ENCODE results near the gene EEF2K. TPM values are rescaled to one million over a fixed set of nuclear protein-coding genes. Genes with fewer than 3 reads are reported as not detected.

Gene EEF2K
- polyA plus RNA-seq, 1 experiment, result 10.9 TPM

DNA sequence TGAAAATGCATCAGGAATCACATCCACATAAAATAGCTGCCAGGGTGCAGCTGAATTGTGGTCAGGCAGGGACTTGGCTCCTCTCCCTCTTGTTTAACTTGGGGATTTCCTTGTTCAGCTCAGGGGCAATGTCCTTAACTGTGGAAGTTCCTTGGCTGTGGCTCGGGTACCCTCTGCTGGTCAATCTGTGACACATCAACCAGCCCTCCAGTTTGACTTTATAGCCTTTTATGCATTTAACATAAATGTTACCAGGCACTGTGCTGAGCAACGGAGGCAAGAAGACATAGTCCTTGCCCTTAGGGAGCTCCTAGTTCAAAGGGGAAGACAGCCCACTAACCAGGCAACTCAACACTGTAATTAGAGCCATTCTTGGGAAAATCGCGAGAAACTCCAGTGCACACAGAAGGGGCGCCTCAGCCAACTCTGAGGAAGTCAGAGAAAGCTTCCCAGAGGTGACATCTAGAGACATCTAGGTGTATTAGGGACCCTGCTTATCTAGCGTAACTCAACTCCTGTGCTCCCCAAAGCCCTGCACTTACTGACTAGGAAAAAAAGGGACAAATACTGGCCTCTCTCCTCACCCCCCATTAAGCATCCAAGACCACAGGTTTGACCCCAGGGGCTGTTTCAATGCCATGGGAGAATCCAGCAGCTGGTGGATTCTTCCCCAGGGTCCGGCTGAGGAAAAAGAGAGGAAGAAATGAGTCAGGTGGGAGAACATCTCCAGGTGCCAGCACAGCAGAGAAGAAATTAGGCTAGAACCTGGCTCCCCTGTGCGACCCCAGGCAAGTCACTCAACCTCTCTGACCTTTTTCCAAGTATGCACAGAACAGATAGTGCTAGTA is 17.3 kb upstream of the EEF2K start:
- Histone ChIP-seq H3K27me3 (ENCODE audit: control insufficient read depth, insufficient read depth, low read length) (no peaks in the 10 kb centered on the region), H3K4me3 (ENCODE audit: low read depth, low read length) (no peak overlapping the region), H3K36me3 (ENCODE audit: control insufficient read depth, insufficient read depth, low read length) (no peaks in the 10 kb centered on the region)
- ChIA-PET CTCF (interaction anchor here (0.6 to 4.2 kb wide), 47 partner anchors 9 to 532 kb away, joined by 3 to 27 read pairs (median 5); partner anchors contain the start of genes MOSMO, PDZD9, UQCRC2 and VWA3A), POLR2A (interaction anchor here (0.9 kb wide), 1 partner anchor 112 kb away, joined by 3 read pairs; no protein-coding TSS in a partner anchor)
- TF ChIP-seq, protein P1, sequence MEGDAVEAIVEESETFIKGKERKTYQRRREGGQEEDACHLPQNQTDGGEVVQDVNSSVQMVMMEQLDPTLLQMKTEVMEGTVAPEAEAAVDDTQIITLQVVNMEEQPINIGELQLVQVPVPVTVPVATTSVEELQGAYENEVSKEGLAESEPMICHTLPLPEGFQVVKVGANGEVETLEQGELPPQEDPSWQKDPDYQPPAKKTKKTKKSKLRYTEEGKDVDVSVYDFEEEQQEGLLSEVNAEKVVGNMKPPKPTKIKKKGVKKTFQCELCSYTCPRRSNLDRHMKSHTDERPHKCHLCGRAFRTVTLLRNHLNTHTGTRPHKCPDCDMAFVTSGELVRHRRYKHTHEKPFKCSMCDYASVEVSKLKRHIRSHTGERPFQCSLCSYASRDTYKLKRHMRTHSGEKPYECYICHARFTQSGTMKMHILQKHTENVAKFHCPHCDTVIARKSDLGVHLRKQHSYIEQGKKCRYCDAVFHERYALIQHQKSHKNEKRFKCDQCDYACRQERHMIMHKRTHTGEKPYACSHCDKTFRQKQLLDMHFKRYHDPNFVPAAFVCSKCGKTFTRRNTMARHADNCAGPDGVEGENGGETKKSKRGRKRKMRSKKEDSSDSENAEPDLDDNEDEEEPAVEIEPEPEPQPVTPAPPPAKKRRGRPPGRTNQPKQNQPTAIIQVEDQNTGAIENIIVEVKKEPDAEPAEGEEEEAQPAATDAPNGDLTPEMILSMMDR (IDR thresholded peaks at IDR 0.05; ENCODE audit: insufficient read depth, low read depth, low read length), result peak; percentile 81
- DNase-seq (ENCODE audit: low read depth), result peak; percentile 63

DNA sequence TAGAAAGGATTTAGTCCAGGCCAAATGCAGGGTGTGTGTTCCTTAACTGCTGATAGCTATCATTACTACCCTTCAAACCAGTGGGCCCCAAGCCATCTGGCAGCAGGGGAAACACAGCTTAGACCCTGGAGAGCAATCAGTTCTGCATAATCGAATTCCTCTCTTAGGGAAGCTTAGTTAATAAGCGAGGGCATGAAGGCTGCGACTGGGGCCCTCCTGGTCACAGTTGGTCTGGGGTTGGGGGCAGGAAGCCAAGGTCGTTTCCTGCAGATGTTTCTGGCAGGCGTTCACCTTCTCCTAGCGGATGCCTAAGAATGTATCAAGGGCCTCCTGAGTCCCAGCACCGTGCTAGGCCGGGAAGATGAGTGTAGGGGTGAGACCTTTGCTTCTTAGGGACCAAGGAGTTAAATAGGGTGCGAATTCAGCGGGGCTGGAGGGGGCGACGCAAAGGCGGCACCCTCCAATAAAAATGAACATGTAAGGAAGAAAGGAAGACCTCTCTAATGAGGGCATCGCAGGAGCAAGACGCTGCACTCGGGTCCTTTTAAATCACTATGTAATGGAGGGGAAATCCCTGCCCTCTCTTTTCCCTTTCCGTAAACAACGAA is 16.5 kb upstream of the EEF2K start:
- CTCF ChIA-PET, result interaction anchor here (0.6 to 4.2 kb wide), 22 partner anchors 9 to 244 kb away, joined by 3 to 27 read pairs (median 8); partner anchors contain the start of genes MOSMO, PDZD9, UQCRC2 and VWA3A

DNA sequence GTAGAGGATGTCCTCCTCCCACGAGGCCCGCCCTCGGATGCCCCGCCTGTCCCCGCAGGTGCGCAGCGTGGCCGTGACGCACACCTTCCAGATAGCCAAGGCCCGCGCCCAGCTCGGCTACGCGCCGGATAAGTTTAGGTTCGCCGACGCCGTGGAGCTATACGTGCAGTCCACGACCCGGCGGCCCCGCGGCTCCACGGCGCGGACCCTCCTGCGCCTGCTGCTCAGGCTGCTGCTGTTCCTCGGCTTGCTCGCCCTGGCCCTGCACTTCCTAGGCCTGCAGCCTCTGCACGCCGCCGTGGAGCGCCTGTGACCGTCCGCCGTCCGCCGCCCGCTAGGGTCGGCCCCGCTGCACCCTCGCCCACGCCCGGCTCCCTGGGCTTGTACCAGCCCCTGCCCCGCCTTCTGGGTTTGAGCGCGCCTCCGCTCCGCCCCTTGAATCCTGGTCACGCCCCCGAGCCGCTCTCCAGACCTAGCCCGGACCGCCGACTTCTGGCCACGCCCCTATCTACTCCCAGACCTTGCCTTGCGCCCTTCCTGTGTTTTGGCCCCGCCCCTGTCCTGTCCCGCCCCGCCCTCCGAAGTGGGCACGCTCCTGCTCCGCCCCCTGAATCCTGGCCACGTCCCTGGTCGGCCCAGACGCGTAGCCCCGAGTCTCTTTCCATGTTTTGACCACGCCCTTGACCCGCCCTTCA is 15.8 kb upstream of the EEF2K start:
- DNase-seq (ENCODE audit: low read depth), result no peak
- TF ChIP-seq, protein P1 (IDR thresholded peaks at IDR 0.05; ENCODE audit: insufficient read depth, low read depth, low read length), result no peak
- Histone ChIP-seq H3K27me3 (ENCODE audit: control insufficient read depth, insufficient read depth, low read length) (no peaks in the 10 kb centered on the region), H3K36me3 (ENCODE audit: control insufficient read depth, insufficient read depth, low read length) (no peaks in the 10 kb centered on the region), H3K4me3 (ENCODE audit: low read depth, low read length) (peak overlapping the region; percentile 63)
- CTCF ChIA-PET, result interaction anchor here (1.0 to 2.0 kb wide), 4 partner anchors 16 to 211 kb away, joined by 4 to 26 read pairs (median 12); partner anchors contain the start of gene PDZD9
- POLR2A ChIA-PET, result interaction anchor here (0.5 kb wide), 1 partner anchor 1338 kb away, joined by 4 read pairs; no protein-coding TSS in a partner anchor

More for the DNA sequence above, 16.5 kb upstream of the EEF2K start:
- H3K4me3 ChIP-seq (ENCODE audit: low read depth, low read length), result peak overlapping the region; percentile 63
- POLR2A ChIA-PET, result no interaction called here
- TF ChIP-seq, protein P1 (IDR thresholded peaks at IDR 0.05; ENCODE audit: insufficient read depth, low read depth, low read length), result no peak
- DNase-seq (ENCODE audit: low read depth), result no peak
- H3K36me3 ChIP-seq (ENCODE audit: control insufficient read depth, insufficient read depth, low read length), result no peaks in the 10 kb centered on the region
- H3K27me3 ChIP-seq (ENCODE audit: control insufficient read depth, insufficient read depth, low read length), result no peaks in the 10 kb centered on the region

DNA sequence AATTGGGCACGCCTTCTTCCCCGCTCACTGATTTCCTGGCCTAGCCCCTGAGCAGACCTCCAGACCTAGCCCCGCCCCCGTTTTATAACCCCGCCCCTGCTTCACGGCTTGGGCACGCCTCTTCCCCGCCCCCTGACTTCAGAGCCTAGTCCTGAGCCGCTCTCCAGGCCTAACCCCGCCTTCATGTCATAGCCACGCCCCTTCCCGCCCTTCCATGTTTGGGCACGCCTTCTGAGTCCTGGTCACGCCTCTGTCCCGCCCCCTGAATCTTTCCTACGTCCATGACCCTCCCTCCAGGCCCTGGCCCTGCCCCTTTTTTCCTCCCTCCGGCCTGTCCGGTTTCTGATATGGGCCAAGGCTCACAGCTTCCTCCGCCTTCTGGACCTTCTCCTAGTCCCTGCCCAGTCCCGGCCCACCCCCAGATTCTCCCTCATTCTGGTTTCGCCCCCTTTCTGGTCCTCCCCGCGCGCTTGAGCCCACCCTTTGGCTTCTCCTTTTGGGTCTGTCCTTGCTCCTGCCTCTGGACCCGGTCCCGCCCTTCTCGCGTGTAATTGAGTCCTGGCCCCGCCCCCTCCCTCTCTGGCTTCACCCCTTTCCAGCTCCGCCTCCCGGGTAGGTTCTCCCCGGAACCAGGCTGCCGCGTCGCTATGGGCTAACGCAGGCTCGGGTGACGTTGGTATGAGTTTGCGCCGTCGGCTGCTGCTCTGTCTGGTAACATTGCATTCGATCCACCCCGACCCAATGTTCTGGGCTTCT is 15.1 kb upstream of the EEF2K start:
- CTCF ChIA-PET, result interaction anchor here (1.0 to 3.3 kb wide), 6 partner anchors 106 to 240 kb away, joined by 3 to 21 read pairs (median 6); partner anchors contain the start of gene POLR3E
- TF ChIP-seq, protein P1 (IDR thresholded peaks at IDR 0.05; ENCODE audit: insufficient read depth, low read depth, low read length), result no peak

More for the DNA sequence above, 15.1 kb upstream of the EEF2K start:
- POLR2A ChIA-PET, result interaction anchor here (0.5 to 0.6 kb wide), 2 partner anchors 20 to 1338 kb away, joined by 4 to 15 read pairs; no protein-coding TSS in a partner anchor
- Histone ChIP-seq H3K4me3 (ENCODE audit: low read depth, low read length) (peak overlapping the region; percentile 47), H3K36me3 (ENCODE audit: control insufficient read depth, insufficient read depth, low read length) (no peaks in the 10 kb centered on the region), H3K27me3 (ENCODE audit: control insufficient read depth, insufficient read depth, low read length) (no peaks in the 10 kb centered on the region)
- DNase-seq (ENCODE audit: low read depth), result peak; percentile 98

All from BJ (cell line).